ENCODE measurements around the gene SLFNL1.

SLFNL1 gene

GRCh38 chr1:41044187-41044586 lies 22.7 kb upstream of the SLFNL1 start:
- TF ChIP-seq, protein P1, sequence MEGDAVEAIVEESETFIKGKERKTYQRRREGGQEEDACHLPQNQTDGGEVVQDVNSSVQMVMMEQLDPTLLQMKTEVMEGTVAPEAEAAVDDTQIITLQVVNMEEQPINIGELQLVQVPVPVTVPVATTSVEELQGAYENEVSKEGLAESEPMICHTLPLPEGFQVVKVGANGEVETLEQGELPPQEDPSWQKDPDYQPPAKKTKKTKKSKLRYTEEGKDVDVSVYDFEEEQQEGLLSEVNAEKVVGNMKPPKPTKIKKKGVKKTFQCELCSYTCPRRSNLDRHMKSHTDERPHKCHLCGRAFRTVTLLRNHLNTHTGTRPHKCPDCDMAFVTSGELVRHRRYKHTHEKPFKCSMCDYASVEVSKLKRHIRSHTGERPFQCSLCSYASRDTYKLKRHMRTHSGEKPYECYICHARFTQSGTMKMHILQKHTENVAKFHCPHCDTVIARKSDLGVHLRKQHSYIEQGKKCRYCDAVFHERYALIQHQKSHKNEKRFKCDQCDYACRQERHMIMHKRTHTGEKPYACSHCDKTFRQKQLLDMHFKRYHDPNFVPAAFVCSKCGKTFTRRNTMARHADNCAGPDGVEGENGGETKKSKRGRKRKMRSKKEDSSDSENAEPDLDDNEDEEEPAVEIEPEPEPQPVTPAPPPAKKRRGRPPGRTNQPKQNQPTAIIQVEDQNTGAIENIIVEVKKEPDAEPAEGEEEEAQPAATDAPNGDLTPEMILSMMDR (IDR thresholded peaks at IDR 0.05; ENCODE audit: low read depth, low read length, missing control alignments): no peak
- no peak for DNase-seq (ENCODE audit: low read depth)
- no peak overlapping the region for H3K4me3 ChIP-seq (ENCODE audit: low read depth, low read length)

DNA sequence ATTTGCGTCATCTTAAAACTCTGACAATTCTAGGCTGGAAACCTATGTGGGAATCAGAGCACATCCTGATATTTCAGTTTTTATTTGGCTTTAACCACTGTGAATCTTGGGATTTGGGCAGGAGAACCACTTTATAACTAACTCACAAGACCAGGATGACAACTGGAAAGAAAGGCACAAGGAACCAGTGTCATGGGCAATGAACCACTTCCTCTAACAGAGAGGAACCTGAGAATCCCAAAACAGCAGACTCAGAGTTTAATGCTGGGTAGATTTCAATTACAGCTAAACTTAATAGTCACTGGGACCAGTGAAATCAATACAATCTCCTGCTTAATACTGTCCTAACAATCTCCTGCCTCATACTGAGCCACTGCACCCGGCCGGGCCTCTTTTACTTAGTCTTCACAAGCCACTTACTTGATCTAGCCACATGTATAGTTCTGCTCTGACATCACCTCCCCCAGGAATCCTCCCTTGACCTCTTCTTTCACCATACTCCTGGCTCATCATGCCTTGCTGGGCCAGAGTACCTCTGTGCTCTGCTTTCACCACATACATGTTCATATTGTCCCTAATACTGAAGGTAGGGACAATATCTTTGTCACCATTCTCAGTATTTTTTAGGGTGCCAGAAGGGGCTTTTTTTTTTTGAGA lies 20.2 kb upstream of the SLFNL1 start:
- no peak overlapping the region for H3K4me3 ChIP-seq (ENCODE audit: low read depth, low read length)
- TF ChIP-seq, protein P1 (IDR thresholded peaks at IDR 0.05; ENCODE audit: low read depth, low read length, missing control alignments): no peak
- DNase-seq (ENCODE audit: low read depth): no peak

- TF ChIP-seq, protein P1 (IDR thresholded peaks at IDR 0.05; ENCODE audit: low read depth, low read length, missing control alignments): no peak
- no peak overlapping the region for H3K4me3 ChIP-seq (ENCODE audit: low read depth, low read length)
- no peak for DNase-seq (ENCODE audit: low read depth)
Observed at GRCh38 chr1:41038110-41038509, 16.6 kb upstream of the SLFNL1 start.

DNA sequence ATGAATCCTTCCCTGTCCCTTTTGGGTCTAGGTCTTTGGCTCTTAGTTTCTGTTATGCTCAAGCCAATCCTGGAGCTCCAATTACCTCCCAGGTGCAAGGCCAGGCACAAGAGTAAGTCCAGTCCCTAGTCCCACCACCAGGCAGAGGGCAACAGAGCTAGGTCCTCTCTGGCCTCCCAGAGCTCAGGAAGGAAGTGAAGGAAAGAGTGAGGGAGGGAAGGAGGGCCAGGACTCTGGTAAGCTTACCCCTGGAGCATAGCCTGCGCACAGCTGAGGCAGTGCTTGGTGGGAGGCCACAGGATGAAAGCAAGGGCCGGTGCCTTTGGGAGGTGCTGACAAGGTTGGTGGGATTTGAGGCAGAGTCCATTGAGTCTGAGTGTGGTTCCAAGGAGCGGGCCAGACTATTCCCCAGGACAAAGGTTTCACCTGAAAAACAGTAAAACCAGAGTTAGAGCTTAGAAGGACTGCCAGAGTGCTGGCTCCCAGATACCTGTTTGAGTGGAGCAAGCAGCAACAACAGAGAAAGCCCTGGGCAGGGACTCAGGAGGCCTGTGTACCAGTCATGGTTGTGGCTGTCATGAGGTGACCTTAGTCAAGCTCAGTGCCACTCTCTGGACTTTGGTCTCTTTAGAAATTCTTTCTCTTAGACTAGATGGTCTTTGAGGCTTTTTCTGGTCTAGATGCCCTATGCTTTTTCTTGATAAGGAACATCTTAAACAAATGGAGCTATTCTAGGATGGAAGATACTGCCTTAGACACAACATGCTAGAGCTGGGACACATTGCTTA lies 15.8 kb upstream of the SLFNL1 start:
- no peak overlapping the region for H3K4me3 ChIP-seq (ENCODE audit: low read depth, low read length)
- no peak for DNase-seq (ENCODE audit: low read depth)
- TF ChIP-seq, protein P1 (IDR thresholded peaks at IDR 0.05; ENCODE audit: low read depth, low read length, missing control alignments): no peak

GRCh38 chr1:41033272-41033671 lies 11.7 kb upstream of the SLFNL1 start:
- no peak for DNase-seq (ENCODE audit: low read depth)
- H3K4me3 ChIP-seq (ENCODE audit: low read depth, low read length): no peak overlapping the region
- TF ChIP-seq, protein P1 (IDR thresholded peaks at IDR 0.05; ENCODE audit: low read depth, low read length, missing control alignments): no peak

DNA sequence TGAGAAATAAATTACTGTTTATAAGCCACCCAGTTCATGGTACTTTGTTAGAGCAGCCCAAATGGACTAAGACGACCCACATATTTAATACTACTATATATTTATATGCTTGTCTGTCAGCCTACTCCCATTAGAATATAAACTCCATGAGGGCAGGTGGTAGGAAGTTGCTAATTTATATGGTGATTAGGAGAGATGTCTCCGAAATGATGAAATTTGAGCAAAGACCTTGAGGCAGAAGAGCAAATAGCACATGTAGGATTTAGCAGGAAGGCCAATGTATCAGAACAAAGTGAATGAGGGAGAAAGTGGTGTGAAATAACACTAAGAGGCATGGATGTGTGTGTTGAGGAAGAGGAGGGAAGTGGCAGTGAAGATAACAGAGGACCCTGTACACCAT lies 10.6 kb upstream of the SLFNL1 start:
- TF ChIP-seq, protein P1 (IDR thresholded peaks at IDR 0.05; ENCODE audit: low read depth, low read length, missing control alignments): no peak
- no peak overlapping the region for H3K4me3 ChIP-seq (ENCODE audit: low read depth, low read length)
- DNase-seq (ENCODE audit: low read depth): no peak

Data from GM12864 (cell line).